ENCODE data around the gene KERA. TPM values are rescaled to one million over a fixed set of nuclear protein-coding genes. Genes with fewer than 3 reads are reported as not detected.

The KERA gene
- total RNA-seq, 6 experiments from 2014 or later = not detected

GRCh38 chr12:91001306-91001705 lies 56.5 kb downstream of the KERA start:
- TF ChIP-seq CTCF (IDR thresholded peaks at IDR 0.05) = no peak
- Mint-ChIP-seq H3K27ac (no peak overlapping the region), H3K36me3 (ENCODE audit: low read depth) (no peaks in the 10 kb centered on the region), H3K27me3 (ENCODE audit: insufficient read depth) (no peaks in the 10 kb centered on the region), H3K9me3 (no peaks in the 10 kb centered on the region), H3K4me1 (ENCODE audit: low read depth) (peaks cover 18% of the 10 kb centered on the region), H3K4me3 (no peak overlapping the region)
- no peak for DNase-seq

Other genes starting within 250 kb of the KERA start
- gene CCER1, start 102.8 kb downstream of the KERA start, total RNA-seq (2021; fragmentation: NEBNext Ultra II Directional; extraction: Animal tissue kit (Norgen Biotek cat#: 25700)) = not detected
- gene EPYC, start 53.1 kb downstream of the KERA start, total RNA-seq (2021; fragmentation: NEBNext Ultra II Directional; extraction: Animal tissue kit (Norgen Biotek cat#: 25700)) = not detected
- 10 to 100 TPM; 34.3 to 78.1 (median 57.3) TPM for gene LUM, start 53.5 kb upstream of the KERA start, total RNA-seq (2021; fragmentation: NEBNext Ultra II Directional; extraction: Animal tissue kit (Norgen Biotek cat#: 25700))
- 10 to 100 TPM; 20.4 to 58.8 (median 48.7) TPM for gene DCN, start 124.8 kb upstream of the KERA start, total RNA-seq (2021; fragmentation: NEBNext Ultra II Directional; extraction: Animal tissue kit (Norgen Biotek cat#: 25700))